GM12865 (cell line): ENCODE data around the gene ZBTB25.

Experiments used
- DNase-seq: peaks from one replicate; pipeline ENCODE4 v3.0.0; 2010; ENCODE audit warnings: low read depth
- H3K4me3 ChIP-seq: 2 replicates; pipeline ENCODE4 v1.5.1; 2011; ENCODE audit warnings: mild to moderate bottlenecking, low read depth, low read length, control low read depth
- TF ChIP-seq, protein P1 (sequence below): IDR thresholded peaks from 2 replicates; pipeline ENCODE4 v1.5.1; 2011; ENCODE audit warnings: low read length, control low read depth, low read depth, inconsistent platforms; ENCODE audit not compliant: insufficient read depth; ENCODE audit errors: missing control alignments

Gene ZBTB25

DNA sequence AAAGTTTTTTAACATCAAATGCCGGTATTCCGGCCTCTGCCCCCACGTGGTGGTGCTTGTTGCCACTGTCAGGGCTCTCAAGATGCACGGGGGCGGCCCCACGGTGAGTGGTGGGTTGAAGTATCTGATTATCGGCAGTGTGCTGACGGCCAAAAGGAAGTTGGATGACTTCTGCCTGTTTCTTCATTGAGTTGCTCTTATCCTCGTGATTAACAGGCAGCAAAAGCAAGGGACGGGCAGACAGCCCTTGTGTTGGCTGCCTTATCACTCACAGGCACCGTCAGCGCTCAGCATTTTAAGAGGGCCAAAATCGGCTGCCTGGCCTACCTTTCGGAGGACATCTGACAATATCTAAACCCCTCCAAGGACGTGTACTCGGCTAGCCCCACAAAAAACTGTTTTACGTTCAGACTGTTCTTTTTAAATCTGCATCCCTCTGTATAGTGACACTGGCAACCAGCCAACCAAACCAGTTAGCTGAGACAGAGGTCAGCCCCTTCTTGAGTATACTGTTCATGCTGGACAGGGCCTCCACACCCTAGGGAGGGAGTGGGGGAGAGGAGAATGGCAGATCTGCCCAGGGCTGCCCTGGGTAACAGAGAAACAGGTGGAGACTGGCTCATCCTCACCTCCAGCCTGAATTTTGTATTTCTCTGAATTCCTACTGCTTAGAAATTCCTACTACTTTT lies 61.2 kb downstream of the ZBTB25 start:
- no peak overlapping the region for H3K4me3 ChIP-seq
- TF ChIP-seq, protein P1, sequence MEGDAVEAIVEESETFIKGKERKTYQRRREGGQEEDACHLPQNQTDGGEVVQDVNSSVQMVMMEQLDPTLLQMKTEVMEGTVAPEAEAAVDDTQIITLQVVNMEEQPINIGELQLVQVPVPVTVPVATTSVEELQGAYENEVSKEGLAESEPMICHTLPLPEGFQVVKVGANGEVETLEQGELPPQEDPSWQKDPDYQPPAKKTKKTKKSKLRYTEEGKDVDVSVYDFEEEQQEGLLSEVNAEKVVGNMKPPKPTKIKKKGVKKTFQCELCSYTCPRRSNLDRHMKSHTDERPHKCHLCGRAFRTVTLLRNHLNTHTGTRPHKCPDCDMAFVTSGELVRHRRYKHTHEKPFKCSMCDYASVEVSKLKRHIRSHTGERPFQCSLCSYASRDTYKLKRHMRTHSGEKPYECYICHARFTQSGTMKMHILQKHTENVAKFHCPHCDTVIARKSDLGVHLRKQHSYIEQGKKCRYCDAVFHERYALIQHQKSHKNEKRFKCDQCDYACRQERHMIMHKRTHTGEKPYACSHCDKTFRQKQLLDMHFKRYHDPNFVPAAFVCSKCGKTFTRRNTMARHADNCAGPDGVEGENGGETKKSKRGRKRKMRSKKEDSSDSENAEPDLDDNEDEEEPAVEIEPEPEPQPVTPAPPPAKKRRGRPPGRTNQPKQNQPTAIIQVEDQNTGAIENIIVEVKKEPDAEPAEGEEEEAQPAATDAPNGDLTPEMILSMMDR, result no peak
- no peak for DNase-seq

DNA sequence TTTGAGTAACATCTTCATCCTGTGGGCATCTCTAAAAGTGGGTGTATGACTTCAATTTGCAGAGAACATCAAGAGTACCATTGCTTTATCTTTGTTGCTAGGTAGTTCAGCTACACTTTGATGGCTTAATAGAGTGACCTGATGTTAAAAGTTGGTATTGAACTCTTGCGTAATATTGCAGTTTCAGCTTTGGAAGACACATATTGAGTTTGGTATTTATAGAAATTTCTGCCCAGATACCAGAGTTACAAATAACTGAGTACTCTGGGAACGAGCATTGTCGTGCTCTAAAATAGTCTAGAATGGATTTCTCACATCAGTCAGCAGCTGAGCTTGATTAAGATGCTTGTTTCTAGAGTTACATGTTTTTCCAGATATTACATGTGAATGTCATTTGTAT lies 63.1 kb downstream of the ZBTB25 start:
- TF ChIP-seq, protein P1, result no peak
- no peak for DNase-seq
- H3K4me3 ChIP-seq, result no peak overlapping the region

DNA sequence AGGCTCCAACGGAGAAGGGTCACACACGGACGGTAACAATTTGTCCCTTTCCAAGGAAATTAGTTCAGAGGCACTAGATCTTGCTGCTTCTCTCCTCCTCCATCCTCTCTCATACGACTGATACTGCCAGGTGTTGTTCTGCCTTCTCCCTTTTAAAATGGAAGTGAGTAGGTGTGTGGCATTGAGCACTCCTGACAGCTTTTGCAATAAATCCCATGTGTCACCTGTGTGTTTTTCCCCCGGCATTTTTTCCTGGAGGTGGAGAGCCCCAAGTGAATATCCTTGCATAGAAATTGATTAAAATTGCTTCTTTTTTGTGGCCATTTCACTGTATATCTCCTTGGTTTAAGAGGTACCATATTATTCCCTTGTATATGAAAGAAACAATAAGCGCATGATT lies 64.5 kb downstream of the ZBTB25 start:
- TF ChIP-seq, protein P1, result no peak
- no peak for DNase-seq
- H3K4me3 ChIP-seq, result no peak overlapping the region

DNA sequence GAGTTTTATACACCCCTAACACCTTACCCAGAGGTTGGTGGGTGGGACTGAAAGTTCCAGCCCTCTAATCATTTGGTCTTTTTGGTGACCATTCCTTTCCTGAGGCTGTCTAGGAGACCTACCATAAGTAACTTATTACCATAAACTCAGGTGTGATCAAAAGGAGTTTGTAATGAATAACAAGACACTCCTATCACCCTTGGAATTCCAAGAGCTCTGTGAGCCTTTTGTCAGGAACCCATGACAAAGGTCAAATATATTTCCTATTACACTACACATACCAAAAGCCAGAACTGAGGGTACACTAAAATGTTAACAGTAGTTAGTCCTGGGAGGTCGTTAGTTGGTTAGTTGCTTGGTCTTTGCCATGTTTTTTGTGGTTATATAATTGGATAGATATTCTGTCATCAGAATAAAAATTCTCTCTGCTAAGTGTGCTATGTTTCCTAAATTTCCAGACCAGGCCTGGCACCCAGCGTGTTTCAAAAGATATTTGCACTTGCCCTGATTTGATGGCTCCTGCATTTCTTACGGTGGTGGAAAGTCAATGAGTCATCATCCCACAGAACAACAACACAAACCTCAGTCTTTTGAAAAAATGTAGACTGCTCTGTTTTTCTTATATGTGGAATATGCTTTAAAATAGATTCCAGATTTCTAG lies 65.3 kb downstream of the ZBTB25 start:
- TF ChIP-seq, protein P1, result no peak
- H3K4me3 ChIP-seq, result no peak overlapping the region
- no peak for DNase-seq

DNA sequence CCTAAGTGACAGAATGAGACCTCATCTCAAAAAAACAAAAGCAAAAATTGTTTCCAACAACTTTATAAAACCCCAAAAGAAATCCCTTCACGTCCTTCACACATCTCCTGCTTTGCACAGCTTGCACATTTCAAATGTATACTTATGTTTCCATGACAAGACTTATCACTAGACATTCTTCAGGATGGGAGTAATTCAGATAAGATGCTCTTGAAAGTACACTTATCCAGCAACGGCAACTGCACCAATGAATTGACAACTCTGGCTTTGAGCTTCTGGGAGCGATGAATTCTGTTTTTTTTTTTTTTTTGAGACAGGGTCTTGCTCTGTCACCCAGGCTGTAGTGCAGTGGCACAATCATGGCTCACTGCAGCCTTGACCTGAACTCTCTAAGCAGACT lies 69.1 kb downstream of the ZBTB25 start:
- TF ChIP-seq, protein P1, result no peak
- no peak for DNase-seq
- no peak overlapping the region for H3K4me3 ChIP-seq

DNA sequence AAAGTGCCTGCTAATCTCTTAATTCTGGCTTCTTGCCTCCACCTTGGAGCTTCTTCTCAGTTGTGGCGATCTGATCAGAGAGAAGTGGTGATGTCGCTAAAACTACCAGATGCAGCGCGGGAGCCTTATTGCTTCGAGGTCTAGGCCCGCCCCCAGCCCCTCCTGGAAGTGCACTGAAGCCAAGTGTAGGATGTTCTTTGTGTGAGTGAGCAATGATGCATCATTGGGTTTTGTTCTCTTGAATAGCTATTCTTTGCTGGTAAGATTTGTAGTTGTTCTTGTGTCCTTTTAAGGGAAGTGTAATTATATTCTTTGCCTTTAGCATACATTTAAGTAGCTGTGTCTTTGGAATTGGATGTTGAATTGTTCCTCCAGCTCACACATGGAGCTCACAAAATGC lies 79.7 kb downstream of the ZBTB25 start:
- TF ChIP-seq, protein P1, result no peak
- no peak overlapping the region for H3K4me3 ChIP-seq
- no peak for DNase-seq

DNA sequence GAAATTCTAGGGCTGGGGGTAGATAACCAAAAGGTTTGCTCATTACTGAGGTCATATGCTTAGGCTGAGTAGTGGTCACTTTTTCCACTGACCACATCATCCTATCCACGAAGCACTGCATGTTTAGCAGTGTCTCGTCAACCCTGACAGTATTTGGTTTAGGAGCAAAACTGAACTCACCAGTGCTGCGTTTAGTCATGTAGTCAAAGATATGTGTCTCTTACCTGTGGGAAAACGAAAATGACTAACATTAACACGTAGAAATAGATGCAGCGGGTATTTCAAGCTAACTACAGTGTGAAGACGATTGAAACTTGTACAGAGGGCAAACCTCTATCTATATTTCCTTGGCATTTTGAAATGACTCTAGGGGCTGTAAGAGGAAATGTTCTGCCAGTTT lies 80.9 kb downstream of the ZBTB25 start:
- DNase-seq, result no peak
- TF ChIP-seq, protein P1, result no peak
- no peak overlapping the region for H3K4me3 ChIP-seq
